NCI-H1436 (cell line): ENCODE results near the gene SYTL3.

ENCODE experiments used
- DNase-seq: peaks from one replicate; lab custom pipeline; 2025; lab: John Stamatoyannopoulos, UW

Gene SYTL3

DNA sequence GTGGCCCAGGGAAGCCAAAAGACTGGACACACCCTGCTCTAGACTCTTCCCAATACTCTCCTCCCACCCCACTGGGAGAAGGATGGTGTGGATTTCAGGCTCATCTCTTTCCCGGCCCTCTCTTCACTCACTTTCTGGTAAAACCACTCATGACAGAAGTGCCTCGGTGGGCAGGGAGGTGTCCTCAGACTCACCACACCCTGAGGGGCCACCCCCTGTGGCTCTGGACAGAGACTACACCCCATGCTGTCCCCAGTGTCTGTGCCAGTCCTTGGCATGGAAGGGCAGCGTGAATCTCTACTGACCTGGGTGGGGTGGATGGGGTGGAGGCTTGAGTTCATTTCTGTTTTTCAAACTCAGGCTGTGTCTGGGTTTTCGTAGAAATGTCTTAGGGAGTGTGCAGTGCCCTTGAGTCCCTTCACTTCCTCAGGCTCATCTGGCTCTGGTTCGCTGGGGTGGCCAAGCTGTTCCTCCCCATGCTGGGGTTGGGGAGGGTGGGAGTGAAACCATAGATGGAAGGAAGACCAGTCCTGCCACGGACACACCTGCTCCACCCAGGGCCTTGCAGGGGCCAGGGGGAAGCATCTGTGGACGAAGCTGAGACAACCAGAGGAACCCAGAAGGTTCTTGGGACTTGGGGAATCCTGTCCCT is 110.2 kb downstream of the SYTL3 start:
- no peak for DNase-seq

- no peak for DNase-seq
These were observed 110.9 kb downstream of the SYTL3 start for GRCh38 chr6:158760618-158761250.

- no peak for DNase-seq
These were observed 111.9 kb downstream of the SYTL3 start for GRCh38 chr6:158761746-158762145.

DNA sequence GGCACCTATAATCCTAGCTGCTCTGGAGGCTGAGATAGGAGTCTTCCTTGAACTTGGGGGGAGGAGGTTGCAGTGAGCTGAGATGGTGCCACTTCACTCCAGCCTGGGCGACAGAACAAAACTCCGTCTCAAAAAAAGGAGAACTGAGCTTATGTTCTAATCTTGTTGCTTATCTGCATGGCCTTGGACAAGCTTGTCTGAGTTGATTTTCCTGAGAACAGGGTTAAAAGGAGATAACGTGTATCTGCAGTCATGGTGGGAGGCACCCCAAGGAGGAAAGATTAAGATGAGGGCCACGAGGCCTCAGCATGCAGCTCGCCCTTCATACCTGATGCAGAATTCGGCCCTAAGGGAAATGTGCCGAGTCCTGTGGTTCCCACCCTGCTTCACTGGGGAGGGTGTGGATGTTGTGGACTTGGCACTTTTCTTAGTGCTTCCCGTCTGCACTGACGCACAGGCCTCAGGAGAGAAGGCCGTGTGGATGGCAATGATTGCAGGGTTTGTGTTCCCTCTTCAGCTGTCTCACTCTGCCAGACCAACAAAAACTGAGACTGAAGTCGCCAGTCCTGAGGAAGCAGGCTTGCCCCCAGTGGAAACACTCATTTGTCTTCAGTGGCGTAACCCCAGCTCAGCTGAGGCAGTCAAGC is 113.1 kb downstream of the SYTL3 start:
- no peak for DNase-seq

DNA sequence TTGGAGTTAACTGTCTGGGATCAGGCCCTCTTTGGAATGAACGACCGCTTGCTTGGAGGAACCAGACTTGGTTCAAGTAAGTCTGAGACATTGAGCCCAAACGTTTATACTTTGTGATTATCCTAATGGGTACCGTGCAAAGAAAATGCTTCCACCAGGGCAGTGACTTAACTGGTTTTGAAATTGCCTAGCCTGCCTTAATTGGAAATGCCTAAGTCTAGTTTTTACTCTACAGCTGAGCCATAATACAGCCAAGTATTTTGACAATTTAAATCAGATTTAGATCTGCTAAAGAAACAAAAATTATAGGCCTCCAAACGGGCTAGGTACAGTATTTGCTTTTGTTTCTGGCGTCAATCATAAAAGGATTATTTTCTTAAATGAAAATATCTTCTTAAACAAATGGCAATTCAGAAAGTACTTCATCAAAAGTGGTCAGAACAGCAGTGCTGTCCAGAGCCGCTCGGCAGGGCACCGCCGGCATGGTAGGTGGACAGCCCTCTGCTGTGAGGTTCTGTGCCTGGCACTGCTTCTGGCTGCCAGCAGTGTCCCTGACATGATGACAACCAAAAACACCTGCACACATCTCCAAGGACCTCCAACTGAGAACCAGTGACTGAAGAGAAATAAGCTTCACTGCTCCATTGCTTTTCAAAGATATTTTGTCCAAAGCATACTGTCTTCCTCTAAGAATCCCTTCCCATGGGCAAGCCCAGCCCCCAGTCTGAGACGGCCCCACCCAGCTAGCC is 113.8 kb downstream of the SYTL3 start:
- no peak for DNase-seq

GRCh38 chr6:158764183-158764849 is 114.5 kb downstream of the SYTL3 start:
- DNase-seq, result no peak

DNA sequence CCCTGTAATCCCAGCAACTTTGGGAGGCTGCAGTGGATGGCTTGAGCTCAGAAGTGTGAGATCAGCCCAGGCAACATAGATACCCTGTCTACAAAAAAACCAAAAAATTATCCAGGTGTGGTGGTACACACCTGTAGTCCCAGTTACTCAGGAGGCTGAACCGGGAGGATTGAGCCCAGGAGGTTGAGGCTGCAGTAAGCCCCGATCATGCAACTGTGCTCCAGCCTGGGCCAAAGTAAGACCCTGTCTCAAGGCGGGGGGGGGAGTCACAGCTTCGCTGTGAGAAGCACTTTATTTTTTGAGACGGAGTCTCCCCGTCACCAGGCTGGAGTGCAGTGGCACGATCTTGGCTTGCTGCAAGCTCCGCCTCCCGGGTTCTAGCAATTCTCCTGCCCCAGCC is 115.1 kb downstream of the SYTL3 start:
- DNase-seq, result no peak

GRCh38 chr6:158765499-158766068 is 115.7 kb downstream of the SYTL3 start:
- no peak for DNase-seq

DNA sequence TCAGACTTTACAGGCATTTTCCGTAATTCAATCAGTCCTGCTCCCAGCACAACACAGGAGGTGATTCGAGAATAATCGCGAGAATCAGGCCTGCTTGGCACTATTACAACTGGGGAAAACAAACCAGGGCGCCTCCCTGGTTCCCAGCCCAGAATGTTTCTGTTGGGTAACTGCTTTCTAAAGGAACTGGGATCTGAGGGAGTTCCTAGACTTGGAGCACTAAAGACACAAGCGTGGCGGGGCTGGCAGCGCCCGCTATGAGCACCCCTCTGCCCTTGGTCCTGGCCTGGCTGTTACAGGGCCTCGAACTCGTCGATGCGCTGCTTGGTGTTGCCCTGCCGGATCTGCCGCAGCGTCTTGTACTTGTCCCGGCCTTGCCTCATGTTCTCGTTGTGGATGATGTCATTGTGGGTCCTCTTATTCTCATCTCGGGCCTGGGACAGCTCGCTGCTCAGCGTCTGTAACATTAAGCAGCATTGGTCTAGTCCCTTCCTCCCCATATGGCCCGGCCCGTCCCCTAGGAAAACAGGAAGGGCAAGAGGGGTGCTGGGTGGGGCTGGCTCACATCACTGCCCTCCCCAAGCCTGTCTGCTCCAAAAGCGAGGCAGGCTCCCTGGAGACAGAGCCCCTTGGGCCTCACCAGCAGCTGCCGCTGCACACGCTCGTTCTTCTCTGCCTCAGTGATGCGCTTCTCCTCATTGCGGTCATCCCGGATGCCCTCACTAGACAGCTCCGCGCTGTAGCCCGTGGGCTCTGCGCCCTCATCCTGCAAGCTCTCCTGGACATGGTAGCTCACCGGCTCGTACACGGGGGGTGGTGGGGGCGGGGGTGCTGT is 117.0 kb downstream of the SYTL3 start:
- DNase-seq, result no peak

DNA sequence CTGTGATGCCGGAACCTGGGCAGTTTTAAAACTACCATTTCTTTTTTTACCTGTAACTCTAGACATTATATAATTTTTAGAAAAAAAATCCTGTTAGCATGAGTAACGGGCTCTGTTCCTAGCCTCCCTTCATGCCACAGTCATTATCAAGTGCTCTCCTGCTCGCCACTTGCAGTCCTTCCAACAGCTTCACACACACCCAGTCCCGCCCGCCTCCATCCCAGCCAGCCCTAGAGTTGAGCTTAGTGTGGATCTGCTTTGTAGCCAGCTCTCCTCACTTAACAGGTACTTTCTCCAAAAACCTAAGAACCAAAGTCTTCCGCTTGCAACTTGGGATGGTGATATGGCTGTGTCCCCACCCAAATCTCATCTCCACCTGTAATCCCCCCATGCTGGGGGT is 117.9 kb downstream of the SYTL3 start:
- DNase-seq, result no peak

- DNase-seq, result no peak
These were observed 118.6 kb downstream of the SYTL3 start for GRCh38 chr6:158768436-158768835.

- DNase-seq, result no peak
These were observed 119.4 kb downstream of the SYTL3 start for GRCh38 chr6:158769234-158769770.

GRCh38 chr6:158769771-158770432 is 120.0 kb downstream of the SYTL3 start:
- DNase-seq, result no peak

GRCh38 chr6:158770533-158771330 is 120.9 kb downstream of the SYTL3 start:
- DNase-seq, result no peak

DNA sequence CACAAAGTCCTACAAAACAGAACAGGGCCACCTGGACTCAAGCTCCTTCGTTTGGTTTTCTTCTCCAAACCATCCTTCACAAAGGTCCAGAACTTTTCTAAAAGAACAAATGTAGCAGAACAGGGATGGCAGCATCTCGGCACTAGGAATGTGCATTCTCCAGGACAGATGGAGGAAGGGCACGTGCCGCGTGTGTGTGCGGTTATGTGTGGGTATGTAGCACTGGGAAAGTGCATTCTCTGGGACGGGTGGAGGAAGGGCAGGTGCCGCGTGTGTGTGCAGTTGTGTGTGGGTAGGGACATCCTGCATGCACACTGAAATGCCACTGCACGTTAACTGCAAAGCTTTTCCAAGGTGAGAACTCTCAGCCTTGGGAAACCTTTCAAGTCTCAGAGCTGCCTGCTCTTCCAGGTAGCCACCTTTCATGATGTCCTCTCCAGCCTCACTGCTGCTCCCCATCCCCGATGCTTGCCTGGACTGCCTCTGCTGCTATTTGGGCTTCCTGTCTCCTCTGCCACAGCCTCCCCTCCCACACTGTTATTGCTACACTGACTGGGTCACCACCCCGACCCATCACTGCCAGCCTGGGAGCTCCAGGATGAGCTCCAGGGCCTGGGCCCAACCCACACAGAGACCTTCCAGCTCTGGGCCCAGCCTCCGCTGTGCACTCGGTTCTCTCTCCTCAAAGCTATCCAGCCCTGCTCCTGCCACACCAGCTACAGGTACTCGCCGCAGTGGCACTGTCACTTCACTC is 121.7 kb downstream of the SYTL3 start:
- no peak for DNase-seq

GRCh38 chr6:158772172-158772571 is 122.3 kb downstream of the SYTL3 start:
- DNase-seq, result no peak

DNA sequence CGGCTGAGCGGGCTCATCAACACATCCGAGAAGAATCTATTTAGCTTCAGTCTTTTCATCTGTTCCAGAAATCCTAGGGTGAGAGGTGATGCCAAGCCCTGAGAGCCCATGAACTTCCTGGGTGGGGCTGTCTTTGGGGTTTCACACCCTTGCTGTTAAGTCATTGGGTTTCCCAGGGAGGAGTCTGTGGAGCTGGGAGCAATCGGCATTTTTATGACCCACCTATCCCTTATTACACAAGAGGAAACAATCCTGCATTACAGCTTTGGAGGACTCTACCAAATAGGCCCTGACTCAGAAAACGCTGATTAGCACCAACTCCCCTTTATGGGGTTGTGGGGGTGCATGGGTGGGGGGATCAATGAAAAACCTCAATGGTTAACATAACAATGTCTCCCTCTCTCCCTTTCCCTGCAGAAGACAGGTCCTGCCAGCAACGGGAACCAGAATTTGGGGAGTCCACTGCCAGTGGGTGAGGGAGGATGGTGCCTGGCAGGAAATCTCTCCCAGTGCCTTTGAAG is 123.1 kb downstream of the SYTL3 start:
- DNase-seq, result no peak
